Osteoblast (primary cell): Measurements from ENCODE around the gene CMPK1. TPM values are rescaled to one million over a fixed set of nuclear protein-coding genes. Genes with fewer than 3 reads are reported as not detected.
A peak's percentile ranks its signal among the peaks of the same experiment; 100 is the strongest.
"Not testable (repeated sequence)": the region's sequence is repeated elsewhere in the genome, so short reads cannot be mapped to it uniquely, and the experiment has no call there.

Source experiments
- DNase-seq: peaks from one replicate; pipeline ENCODE4 v3.0.0; 2011; ENCODE audit warnings: low spot score, mixed read lengths; ENCODE audit not compliant: insufficient read length; ENCODE audit errors: missing footprints
- H2AFZ ChIP-seq: 2 replicates; pipeline ENCODE4 v1.6.0; 2011; ENCODE audit warnings: mild to moderate bottlenecking, low read length
- H3K27ac ChIP-seq: 2 replicates; pipeline ENCODE4 v1.5.1; 2011; ENCODE audit warnings: mild to moderate bottlenecking, low read depth, low read length, moderate library complexity
- H3K27me3 ChIP-seq: 2 replicates; pipeline ENCODE4 v1.6.0; 2012; ENCODE audit warnings: mild to moderate bottlenecking, control low read depth, inconsistent platforms, low read length, moderate library complexity; ENCODE audit not compliant: insufficient read depth
- H3K36me3 ChIP-seq: 2 replicates; pipeline ENCODE4 v1.5.1; 2011; ENCODE audit warnings: mild to moderate bottlenecking, low read length, control low read depth, moderate library complexity; ENCODE audit not compliant: insufficient read depth
- H3K4me1 ChIP-seq: 2 replicates; pipeline ENCODE4 v1.5.1; 2011; ENCODE audit warnings: mild to moderate bottlenecking, low read length, control low read depth, moderate library complexity; ENCODE audit not compliant: insufficient read depth
- H3K4me2 ChIP-seq: 2 replicates; pipeline ENCODE4 v1.6.0; 2011; ENCODE audit warnings: mild to moderate bottlenecking, low read length; ENCODE audit not compliant: insufficient read depth
- H3K4me3 ChIP-seq: fragments of 200-600 bp; sonication (generic); 3 replicates; pipeline ENCODE4 v1.5.1; 2012; ENCODE audit warnings: mild to moderate bottlenecking, low read length, inconsistent platforms; ENCODE audit not compliant: insufficient read depth
- H3K79me2 ChIP-seq: 2 replicates; pipeline ENCODE4 v1.6.0; 2012; ENCODE audit warnings: mild to moderate bottlenecking, low read length, control low read depth, inconsistent platforms; ENCODE audit not compliant: insufficient read depth
- H3K9me3 ChIP-seq: 2 replicates; pipeline ENCODE4 v1.5.1; 2011; ENCODE audit warnings: low read depth, low read length, control low read depth
- H4K20me1 ChIP-seq: 2 replicates; pipeline ENCODE4 v1.6.0; 2012; ENCODE audit warnings: mild to moderate bottlenecking, low read length, control low read depth; ENCODE audit not compliant: insufficient read depth
- CTCF ChIP-seq: IDR thresholded peaks from 2 replicates; pipeline ENCODE4 v1.5.1; 2011; ENCODE audit warnings: mild to moderate bottlenecking, low read depth, low read length, moderate library complexity; ENCODE audit errors: extremely low read depth
- total RNA-seq: library from RNA; depleted of rRNA; stranded (reverse); fragments of >200 nt; gene quantifications from 2 replicates; pipeline ENCODE4 v1.2.3, GENCODE V29; 2012

CMPK1 gene
- total RNA-seq, 1 donor, result 111 TPM

GRCh38 chr1:47317841-47318240 is 15.7 kb upstream of the CMPK1 start:
- Histone ChIP-seq H3K36me3 (no peaks in the 10 kb centered on the region), H4K20me1 (no peaks in the 10 kb centered on the region), H3K4me3 (no peak overlapping the region), H3K9me3 (no peaks in the 10 kb centered on the region), H3K27me3 (no peaks in the 10 kb centered on the region), H2AFZ (peak overlapping the region; percentile 30), H3K4me1 (peaks cover 14% of the 10 kb centered on the region), H3K27ac (peak overlapping the region; percentile 94), H3K4me2 (no peak overlapping the region), H3K79me2 (peaks cover 4% of the 10 kb centered on the region)
- peak; percentile 89 for DNase-seq
- TF ChIP-seq CTCF, result no peak

DNA sequence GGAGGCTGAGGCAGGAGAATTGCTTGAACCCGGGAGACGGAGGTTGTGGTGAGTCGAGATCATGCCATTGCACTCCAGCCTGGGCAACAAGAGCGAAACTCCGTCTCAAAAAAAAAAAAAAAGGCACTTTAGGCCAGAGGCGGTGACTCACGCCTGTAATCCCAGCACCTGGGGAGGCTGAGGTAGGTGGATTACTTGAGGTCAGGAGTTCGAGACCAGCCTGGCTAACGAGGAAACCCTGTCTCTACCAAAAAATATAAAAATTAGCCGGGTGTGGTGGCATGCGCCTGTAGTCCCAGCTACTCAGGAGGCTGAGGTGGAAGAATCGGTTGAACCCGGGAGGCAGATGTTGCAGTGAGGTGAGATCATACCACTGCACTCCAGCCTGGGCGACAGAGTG is 13.6 kb upstream of the CMPK1 start:
- not testable (repeated sequence) for H3K27me3 ChIP-seq, H3K9me3 ChIP-seq, H4K20me1 ChIP-seq, H3K36me3 ChIP-seq, H3K4me3 ChIP-seq, H3K27ac ChIP-seq, DNase-seq, H3K79me2 ChIP-seq, H3K4me2 ChIP-seq, H2AFZ ChIP-seq
- H3K4me1 ChIP-seq, result peaks cover 13% of the 10 kb centered on the region

- Histone ChIP-seq H3K27me3 (no peaks in the 10 kb centered on the region), H3K4me3 (no peak overlapping the region), H4K20me1 (no peaks in the 10 kb centered on the region), H3K27ac (no peak overlapping the region), H3K9me3 (no peaks in the 10 kb centered on the region), H3K4me2 (no peak overlapping the region), H3K4me1 (no peaks in the 10 kb centered on the region), H3K79me2 (no peaks in the 10 kb centered on the region), H3K36me3 (no peaks in the 10 kb centered on the region), H2AFZ (no peak overlapping the region)
- no peak for TF ChIP-seq CTCF
- DNase-seq, result no peak
Measured at GRCh38 chr1:47323599-47324031, 10.0 kb upstream of the CMPK1 start.

GRCh38 chr1:47324682-47325081 is 8.9 kb upstream of the CMPK1 start:
- no peak overlapping the region for H3K4me2 ChIP-seq
- no peaks in the 10 kb centered on the region for H3K79me2 ChIP-seq
- no peaks in the 10 kb centered on the region for H3K36me3 ChIP-seq
- H2AFZ ChIP-seq, result no peak overlapping the region
- H3K27ac ChIP-seq, result no peak overlapping the region
- H3K27me3 ChIP-seq, result no peaks in the 10 kb centered on the region
- H3K9me3 ChIP-seq, result no peaks in the 10 kb centered on the region
- peak; percentile 19 for DNase-seq
- H3K4me3 ChIP-seq, result no peak overlapping the region
- no peak for TF ChIP-seq CTCF
- H3K4me1 ChIP-seq, result no peaks in the 10 kb centered on the region
- H4K20me1 ChIP-seq, result no peaks in the 10 kb centered on the region
